SU-DHL-6 (cell line): Measurements from ENCODE around the gene NAT9.

Experiments
- H2AFZ ChIP-seq: fragments of 200-600 bp; sonication (generic); 2 replicates; pipeline ENCODE4 v1.6.1; 2014; ENCODE audit warnings: low read depth, mild to moderate bottlenecking, moderate library complexity, mixed read lengths, antibody characterized with exemption, low read length; ENCODE audit not compliant: severe bottlenecking
- H3F3A ChIP-seq: fragments of 200-600 bp; shearing (Covaris generic); 2 replicates; pipeline ENCODE4 v1.6.0; 2016; ENCODE audit warnings: antibody characterized with exemption, mild to moderate bottlenecking; ENCODE audit not compliant: insufficient read depth
- H3K27ac ChIP-seq: fragments of 200-600 bp; sonication (generic); 2 replicates; pipeline ENCODE4 v1.5.1; 2016; ENCODE audit warnings: low read depth, mild to moderate bottlenecking, low read length, moderate library complexity, mixed read lengths
- H3K27me3 ChIP-seq: fragments of 200-600 bp; sonication (generic), shearing (Covaris generic); 2 replicates; pipeline ENCODE4 v1.6.0; 2014; ENCODE audit warnings: mild to moderate bottlenecking, low read length
- H3K36me3 ChIP-seq: fragments of 200-600 bp; sonication (generic); 2 replicates; pipeline ENCODE4 v1.6.1; 2014; ENCODE audit warnings: mild to moderate bottlenecking, low read length, mixed read lengths
- H3K4me2 ChIP-seq: fragments of 300-600, 200-600 bp; shearing (Covaris generic), sonication (generic); 2 replicates; pipeline ENCODE4 v1.6.0; 2014; ENCODE audit warnings: low read length, low read depth, mild to moderate bottlenecking; ENCODE audit not compliant: poor library complexity, severe bottlenecking
- H3K4me3 ChIP-seq: fragments of 200-600 bp; sonication (generic); 2 replicates; pipeline ENCODE4 v1.5.1; 2014; ENCODE audit warnings: antibody characterized with exemption, low read length, mild to moderate bottlenecking, mixed read lengths; ENCODE audit not compliant: insufficient read depth, poor library complexity, severe bottlenecking
- H3K79me2 ChIP-seq: fragments of 200-600 bp; sonication (generic); 2 replicates; pipeline ENCODE4 v1.6.1; 2014; ENCODE audit warnings: mild to moderate bottlenecking, low read length, moderate library complexity; ENCODE audit not compliant: insufficient read depth
- H3K9ac ChIP-seq: fragments of 200-600 bp; sonication (generic); 2 replicates; pipeline ENCODE4 v1.7.0; 2014; ENCODE audit warnings: mild to moderate bottlenecking, low read length
- H3K9me2 ChIP-seq: fragments of 200-600 bp; sonication (generic); replicated peaks from 2 replicates; pipeline ENCODE4 v1.6.1; 2014; ENCODE audit warnings: low read length; ENCODE audit not compliant: insufficient read depth
- H3K9me3 ChIP-seq: fragments of 200-600 bp; sonication (generic); 2 replicates; pipeline ENCODE4 v1.6.1; 2014; ENCODE audit warnings: low read length, mixed read lengths; ENCODE audit not compliant: insufficient read depth
- H4K20me1 ChIP-seq: fragments of 200-600 bp; sonication (generic); 2 replicates; pipeline ENCODE4 v1.6.1; 2014; ENCODE audit warnings: low read depth, mild to moderate bottlenecking, antibody characterized with exemption, low read length, moderate library complexity, mixed read lengths
- EZH2phosphoT487 ChIP-seq: fragments of 200-600 bp; sonication (generic), shearing (Covaris generic); conservative IDR thresholded peaks from 2 replicates; pipeline ENCODE4 v1.6.1; 2018; ENCODE audit warnings: mild to moderate bottlenecking, antibody characterized with exemption, low read length, moderate library complexity, mixed read lengths
- TF ChIP-seq, protein P1 (sequence below): fragments of 200-600 bp; sonication (generic); IDR thresholded peaks from one replicate; pipeline ENCODE4 v1.5.1; 2017; ENCODE audit warnings: antibody characterized with exemption, mild to moderate bottlenecking, low read length, moderate library complexity; ENCODE audit not compliant: insufficient read depth, poor library complexity, severe bottlenecking

The NAT9 gene

DNA sequence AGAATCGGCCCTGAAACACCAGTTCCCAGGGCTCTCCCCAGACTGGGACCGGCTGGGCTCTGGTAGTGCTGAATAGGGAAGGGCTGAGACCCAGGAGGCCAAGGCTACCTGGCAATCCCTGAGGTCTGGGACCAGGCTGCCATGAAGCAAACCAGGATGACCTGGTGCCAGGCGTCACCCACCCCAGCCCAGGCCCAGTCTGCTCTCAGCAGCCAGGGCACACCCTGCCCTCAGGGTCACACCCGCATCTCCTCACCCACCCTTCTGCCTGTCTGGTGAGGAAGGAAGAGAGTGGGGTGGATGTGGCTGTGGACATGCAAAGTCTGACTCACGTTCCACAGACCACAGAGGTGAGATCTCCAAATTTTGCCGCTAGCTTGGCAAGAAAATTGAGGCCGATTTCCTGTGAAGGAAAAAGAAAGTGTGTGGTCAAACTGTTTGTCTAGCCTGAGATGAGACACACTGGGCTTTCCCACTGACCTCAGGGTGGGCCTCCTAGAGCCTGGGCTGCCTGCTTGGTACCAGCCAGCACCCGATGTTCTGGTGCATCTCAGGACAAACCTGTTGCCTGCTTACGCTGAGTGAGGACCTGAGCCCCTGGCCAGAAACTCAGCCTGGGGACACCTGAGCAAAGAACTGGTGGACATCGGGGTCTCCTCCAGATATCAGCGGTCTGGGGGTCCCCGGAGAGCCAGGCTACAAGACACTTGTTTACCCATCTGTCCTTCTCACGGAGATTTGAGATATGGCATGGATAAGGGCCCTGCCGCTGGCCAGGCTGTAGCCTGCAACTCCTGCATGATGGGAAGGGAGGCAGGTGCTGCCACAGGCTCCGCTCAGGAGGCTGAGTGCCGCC is 45.4 kb downstream of the NAT9 start:
- Histone ChIP-seq H4K20me1 (no peaks in the 10 kb centered on the region), H3F3A (no peaks in the 10 kb centered on the region), H3K9ac (no peak overlapping the region), H3K36me3 (no peaks in the 10 kb centered on the region), H3K27ac (no peak overlapping the region), H3K4me2 (no peak overlapping the region), H3K27me3 (no peaks in the 10 kb centered on the region), H3K9me3 (peaks cover 11% of the 10 kb centered on the region; the same call in 1 of the 2 replicates), H3K4me3 (no peak overlapping the region), H2AFZ (no peak overlapping the region), H3K79me2 (no peaks in the 10 kb centered on the region), H3K9me2 (no peaks in the 10 kb centered on the region)
- TF ChIP-seq, protein P1, sequence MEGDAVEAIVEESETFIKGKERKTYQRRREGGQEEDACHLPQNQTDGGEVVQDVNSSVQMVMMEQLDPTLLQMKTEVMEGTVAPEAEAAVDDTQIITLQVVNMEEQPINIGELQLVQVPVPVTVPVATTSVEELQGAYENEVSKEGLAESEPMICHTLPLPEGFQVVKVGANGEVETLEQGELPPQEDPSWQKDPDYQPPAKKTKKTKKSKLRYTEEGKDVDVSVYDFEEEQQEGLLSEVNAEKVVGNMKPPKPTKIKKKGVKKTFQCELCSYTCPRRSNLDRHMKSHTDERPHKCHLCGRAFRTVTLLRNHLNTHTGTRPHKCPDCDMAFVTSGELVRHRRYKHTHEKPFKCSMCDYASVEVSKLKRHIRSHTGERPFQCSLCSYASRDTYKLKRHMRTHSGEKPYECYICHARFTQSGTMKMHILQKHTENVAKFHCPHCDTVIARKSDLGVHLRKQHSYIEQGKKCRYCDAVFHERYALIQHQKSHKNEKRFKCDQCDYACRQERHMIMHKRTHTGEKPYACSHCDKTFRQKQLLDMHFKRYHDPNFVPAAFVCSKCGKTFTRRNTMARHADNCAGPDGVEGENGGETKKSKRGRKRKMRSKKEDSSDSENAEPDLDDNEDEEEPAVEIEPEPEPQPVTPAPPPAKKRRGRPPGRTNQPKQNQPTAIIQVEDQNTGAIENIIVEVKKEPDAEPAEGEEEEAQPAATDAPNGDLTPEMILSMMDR, result no peak
- no peak for TF ChIP-seq EZH2phosphoT487

DNA sequence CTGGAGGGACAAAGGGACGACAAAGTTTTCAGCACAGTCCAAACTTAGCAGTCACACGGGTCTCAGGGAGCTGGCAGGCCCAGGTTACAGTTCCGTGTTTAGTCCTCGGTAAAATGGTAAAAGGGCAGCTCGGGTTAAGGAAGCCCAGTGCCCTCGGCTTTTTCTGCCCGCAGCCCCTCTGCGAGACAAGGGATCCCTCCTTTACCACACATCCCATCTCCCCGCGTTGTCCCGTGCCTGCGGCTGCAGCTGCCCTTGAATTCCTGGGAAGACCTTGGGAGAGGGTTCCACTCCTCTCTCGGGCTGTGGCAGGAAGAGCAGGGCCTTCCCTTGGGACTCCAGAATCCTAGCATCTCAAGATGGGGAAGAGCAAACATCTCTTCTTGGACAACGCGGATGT is 46.3 kb downstream of the NAT9 start:
- no peaks in the 10 kb centered on the region for H3K9me2 ChIP-seq
- H3K27ac ChIP-seq, result no peak overlapping the region
- no peak overlapping the region for H3K4me3 ChIP-seq
- H3K9me3 ChIP-seq, result peaks cover 11% of the 10 kb centered on the region; the same call in 1 of the 2 replicates
- H3K27me3 ChIP-seq, result no peaks in the 10 kb centered on the region
- no peak overlapping the region for H3K9ac ChIP-seq
- no peaks in the 10 kb centered on the region for H3F3A ChIP-seq
- H3K4me2 ChIP-seq, result no peak overlapping the region
- H2AFZ ChIP-seq, result no peak overlapping the region
- H3K79me2 ChIP-seq, result no peaks in the 10 kb centered on the region
- H3K36me3 ChIP-seq, result no peaks in the 10 kb centered on the region
- TF ChIP-seq, protein P1, result no peak
- TF ChIP-seq EZH2phosphoT487, result no peak
- no peaks in the 10 kb centered on the region for H4K20me1 ChIP-seq

DNA sequence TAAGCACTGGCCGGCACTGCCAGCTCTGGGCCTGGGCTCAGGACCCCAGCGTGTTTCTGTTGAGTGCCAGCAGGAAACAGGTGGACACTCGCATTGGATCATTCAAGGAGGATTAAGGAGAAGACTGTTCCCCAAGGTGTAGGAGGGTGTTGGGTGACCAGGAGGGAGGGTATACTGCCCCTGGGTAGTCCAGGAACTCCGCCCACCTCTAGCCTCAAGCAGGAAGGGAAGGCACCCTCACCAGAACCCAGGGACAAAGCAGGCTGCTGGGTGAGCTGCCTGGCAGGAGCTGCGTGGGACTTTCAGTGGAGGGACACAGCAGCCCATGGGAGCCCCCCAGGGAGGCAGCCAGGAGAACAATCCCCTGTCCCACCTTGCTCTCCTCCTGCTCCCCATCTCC is 46.8 kb downstream of the NAT9 start:
- Histone ChIP-seq H3K79me2 (no peaks in the 10 kb centered on the region), H3F3A (no peaks in the 10 kb centered on the region), H3K9me3 (peaks cover 11% of the 10 kb centered on the region; the same call in 1 of the 2 replicates), H3K27me3 (no peaks in the 10 kb centered on the region), H4K20me1 (no peaks in the 10 kb centered on the region), H3K27ac (no peak overlapping the region), H2AFZ (no peak overlapping the region), H3K4me3 (no peak overlapping the region), H3K9me2 (no peaks in the 10 kb centered on the region), H3K4me2 (no peak overlapping the region), H3K9ac (no peak overlapping the region), H3K36me3 (no peaks in the 10 kb centered on the region)
- no peak for TF ChIP-seq EZH2phosphoT487
- TF ChIP-seq, protein P1, result no peak
